Measurements from ENCODE around the gene STAG2.

The STAG2 gene

GRCh38 chrX:123976706-123977316 is 15.3 kb downstream of the STAG2 start:
- DNase-seq = no peak

- no peak for DNase-seq
Observed at GRCh38 chrX:123983240-123983639, 21.7 kb downstream of the STAG2 start.

- no peak for DNase-seq
Observed at GRCh38 chrX:123986377-123986776, 24.9 kb downstream of the STAG2 start.

- DNase-seq = no peak
Observed at GRCh38 chrX:123988423-123989111, 27.1 kb downstream of the STAG2 start.

- DNase-seq = no peak
Observed at GRCh38 chrX:123989235-123989634, 27.7 kb downstream of the STAG2 start.

- no peak for DNase-seq
Observed at GRCh38 chrX:123990169-123990568, 28.7 kb downstream of the STAG2 start.

- DNase-seq = no peak
Observed at GRCh38 chrX:123990602-123991001, 29.1 kb downstream of the STAG2 start.

GRCh38 chrX:123993326-123993725 is 31.8 kb downstream of the STAG2 start:
- DNase-seq = no peak

- DNase-seq = no peak
Observed at GRCh38 chrX:123993904-123994635, 32.6 kb downstream of the STAG2 start.

GRCh38 chrX:123994730-123995129 is 33.2 kb downstream of the STAG2 start:
- no peak for DNase-seq

- no peak for DNase-seq
Observed at GRCh38 chrX:124001581-124001980, 40.1 kb downstream of the STAG2 start.

GRCh38 chrX:124005228-124005627 is 43.7 kb downstream of the STAG2 start:
- no peak for DNase-seq

GRCh38 chrX:124010157-124010556 is 48.7 kb downstream of the STAG2 start:
- no peak for DNase-seq

- DNase-seq = no peak
Observed at GRCh38 chrX:124010566-124010965, 49.1 kb downstream of the STAG2 start.

- no peak for DNase-seq
Observed at GRCh38 chrX:124015721-124016120, 54.2 kb downstream of the STAG2 start.

GRCh38 chrX:124016825-124017224 is 55.3 kb downstream of the STAG2 start:
- no peak for DNase-seq

- DNase-seq = no peak
Observed at GRCh38 chrX:124018023-124018422, 56.5 kb downstream of the STAG2 start.

GRCh38 chrX:124023838-124024238 is 62.3 kb downstream of the STAG2 start:
- DNase-seq = no peak

GRCh38 chrX:124026529-124026928 is 65.0 kb downstream of the STAG2 start:
- DNase-seq = no peak

- no peak for DNase-seq
Observed at GRCh38 chrX:124028182-124028581, 66.7 kb downstream of the STAG2 start.

GRCh38 chrX:124030520-124030919 is 69.0 kb downstream of the STAG2 start:
- DNase-seq = no peak

- DNase-seq = no peak
Observed at GRCh38 chrX:124033821-124034220, 72.3 kb downstream of the STAG2 start.

- DNase-seq = no peak
Observed at GRCh38 chrX:124035657-124036056, 74.2 kb downstream of the STAG2 start.

GRCh38 chrX:124042042-124042441 is 80.5 kb downstream of the STAG2 start:
- DNase-seq = no peak

Data from NCI-H2081 treated with DMSO at 0.1 percent for 48 hours (cell line).